Brain microvascular endothelial cell (primary cell): ENCODE results near the gene ITGA1.
"Not testable (repeated sequence)": the region's sequence is repeated elsewhere in the genome, so short reads cannot be mapped to it uniquely, and the experiment has no call there.

Experiments used
- DNase-seq: peaks from one replicate; pipeline ENCODE4 v3.0.0-alpha.2; 2020
- H3K27ac ChIP-seq: fragments of 250-450 bp; sonication (Bioruptor Pico); 2 replicates; pipeline ENCODE4 v1.5.1; 2020; ENCODE audit warnings: mild to moderate bottlenecking, moderate library complexity
- H3K27me3 ChIP-seq: fragments of 250-450 bp; sonication (Bioruptor Pico); replicated peaks from 2 replicates; pipeline ENCODE4 v1.5.1; 2020; ENCODE audit warnings: mild to moderate bottlenecking
- H3K36me3 ChIP-seq: fragments of 250-450 bp; sonication (Bioruptor Pico); replicated peaks from 2 replicates; pipeline ENCODE4 v1.5.1; 2020; ENCODE audit warnings: mild to moderate bottlenecking
- H3K4me3 ChIP-seq: 2 replicates; pipeline ENCODE4 v1.5.1; 2011; ENCODE audit warnings: low read depth, mild to moderate bottlenecking, control low read depth, low read length, moderate library complexity
- CTCF ChIP-seq: IDR thresholded peaks from 2 replicates; pipeline ENCODE4 v1.5.1; 2011; ENCODE audit warnings: low read depth, mild to moderate bottlenecking, moderate library complexity, low read length, control low read depth, inconsistent platforms; ENCODE audit errors: missing control alignments
- in situ Hi-C: cut with HindIII; loops from 2 replicates; pipeline ENCODE4 v1.10.0; 2017; ENCODE audit warnings: low sequenced_read_pairs, low pct_ligation_motif_present

Gene ITGA1

GRCh38 chr5:52842111-52842510, 54.4 kb downstream of the ITGA1 start:
- TF ChIP-seq CTCF = no peak

GRCh38 chr5:52844885-52845284, 57.2 kb downstream of the ITGA1 start:
- H3K4me3 ChIP-seq = no peak overlapping the region
- in situ Hi-C loops = no loop called here
- TF ChIP-seq CTCF = no peak
- peak overlapping the region; percentile 15 for H3K27ac ChIP-seq
- H3K36me3 ChIP-seq = no peaks in the 10 kb centered on the region
- H3K27me3 ChIP-seq = no peaks in the 10 kb centered on the region
- no peak for DNase-seq

More at GRCh38 chr5:52842111-52842510, 54.4 kb downstream of the ITGA1 start:
- no peak for DNase-seq
- no peaks in the 10 kb centered on the region for H3K36me3 ChIP-seq
- in situ Hi-C loops = no loop called here
- no peaks in the 10 kb centered on the region for H3K27me3 ChIP-seq
- H3K27ac ChIP-seq = no peak overlapping the region
- H3K4me3 ChIP-seq = no peak overlapping the region

- Histone ChIP-seq H3K4me3 (no peak overlapping the region), H3K36me3 (no peaks in the 10 kb centered on the region), H3K27ac (no peak overlapping the region), H3K27me3 (no peaks in the 10 kb centered on the region)
- no peak for TF ChIP-seq CTCF
- no peak for DNase-seq
- in situ Hi-C loops = no loop called here
Measured at GRCh38 chr5:52846182-52846842, 58.6 kb downstream of the ITGA1 start.

GRCh38 chr5:52848688-52849087, 61.0 kb downstream of the ITGA1 start:
- H3K27me3 ChIP-seq, in situ Hi-C loops, H3K36me3 ChIP-seq, DNase-seq, H3K4me3 ChIP-seq, H3K27ac ChIP-seq: not testable (repeated sequence)

- DNase-seq = no peak
- no peak overlapping the region for H3K27ac ChIP-seq
Measured at GRCh38 chr5:52849544-52849943, 61.8 kb downstream of the ITGA1 start.

GRCh38 chr5:52853650-52854049, 65.9 kb downstream of the ITGA1 start:
- Histone ChIP-seq H3K27me3 (no peaks in the 10 kb centered on the region), H3K27ac (no peak overlapping the region), H3K36me3 (peaks cover 2% of the 10 kb centered on the region), H3K4me3 (no peak overlapping the region)
- no peak for TF ChIP-seq CTCF
- no peak for DNase-seq
- in situ Hi-C loops = no loop called here

More at GRCh38 chr5:52849544-52849943, 61.8 kb downstream of the ITGA1 start:
- TF ChIP-seq CTCF = no peak
- no peaks in the 10 kb centered on the region for H3K27me3 ChIP-seq
- in situ Hi-C loops = no loop called here
- H3K4me3 ChIP-seq = no peak overlapping the region
- peaks cover 2% of the 10 kb centered on the region for H3K36me3 ChIP-seq
